ENCODE results near the gene KDF1.
"Not testable (repeated sequence)": the region's sequence is repeated elsewhere in the genome, so short reads cannot be mapped to it uniquely, and the experiment has no call there.

The KDF1 gene

DNA sequence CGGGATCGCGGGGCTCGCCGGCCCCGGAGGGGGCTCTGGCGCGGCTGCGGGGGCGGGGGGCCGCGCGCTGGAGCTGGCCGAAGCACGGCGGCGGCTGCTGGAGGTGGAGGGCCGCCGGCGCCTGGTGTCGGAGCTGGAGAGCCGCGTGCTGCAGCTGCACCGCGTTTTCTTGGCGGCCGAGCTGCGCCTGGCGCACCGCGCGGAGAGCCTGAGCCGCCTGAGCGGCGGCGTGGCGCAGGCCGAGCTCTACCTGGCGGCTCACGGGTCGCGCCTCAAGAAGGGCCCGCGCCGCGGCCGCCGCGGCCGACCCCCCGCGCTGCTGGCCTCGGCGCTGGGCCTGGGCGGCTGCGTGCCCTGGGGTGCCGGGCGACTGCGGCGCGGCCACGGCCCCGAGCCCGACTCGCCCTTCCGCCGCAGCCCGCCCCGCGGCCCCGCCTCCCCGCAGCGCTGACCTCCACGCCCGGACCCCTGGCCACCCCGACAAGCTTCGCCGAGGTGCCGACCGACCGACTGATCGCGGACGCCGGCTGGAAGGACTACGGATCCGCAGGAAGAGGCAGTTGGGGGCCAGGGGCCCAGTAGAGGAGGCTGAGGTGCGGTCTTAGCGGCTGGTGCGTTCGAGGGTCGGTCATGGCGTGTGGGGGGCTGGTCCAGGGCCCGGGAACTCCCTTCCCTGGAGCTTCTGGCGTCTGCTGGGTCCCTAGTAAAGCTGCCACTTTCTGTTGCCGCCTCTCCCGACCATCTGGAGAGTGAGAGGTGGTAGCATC, 33.9 kb upstream of the KDF1 start:
- peak; percentile 58 for DNase-seq

DNA sequence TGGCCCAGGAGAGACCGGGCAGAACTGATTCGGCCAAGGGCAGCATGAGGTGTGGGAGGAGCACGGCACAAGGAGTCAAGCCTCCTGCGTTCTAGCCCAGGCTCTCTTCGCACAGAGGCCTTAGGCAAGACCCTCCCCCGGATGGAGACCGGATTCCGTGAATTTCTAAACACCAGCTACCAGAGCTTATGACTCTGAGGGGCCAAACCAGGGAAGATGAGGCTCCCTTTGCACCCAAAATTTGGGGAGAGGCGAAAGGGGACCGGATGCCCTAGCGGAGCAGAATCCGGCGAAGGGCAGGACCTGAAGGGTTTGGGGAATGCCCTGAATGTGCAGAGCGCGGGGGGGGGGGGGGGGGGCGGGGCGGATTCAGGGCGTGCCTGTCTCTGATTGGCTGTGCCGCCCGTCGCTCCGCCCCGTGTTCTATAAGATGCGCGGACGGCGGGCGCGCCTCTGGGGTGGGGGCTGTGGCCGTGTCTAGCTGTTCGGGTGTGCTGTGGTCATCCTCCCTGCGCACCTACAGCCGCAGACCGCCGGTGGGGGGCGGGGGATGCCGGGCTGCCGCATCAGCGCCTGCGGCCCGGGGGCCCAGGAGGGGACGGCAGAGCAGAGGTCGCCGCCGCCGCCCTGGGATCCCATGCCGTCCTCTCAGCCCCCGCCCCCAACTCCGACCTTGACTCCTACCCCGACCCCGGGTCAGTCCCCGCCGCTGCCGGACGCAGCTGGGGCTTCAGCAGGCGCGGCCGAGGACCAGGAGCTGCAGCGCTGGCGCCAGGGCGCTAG, 33.2 kb upstream of the KDF1 start, which contains the start of gene TRNP1:
Gene TRNP1 (plus strand): TSS at position 456 of the 783 bp plus-strand sequence. CDS start 95 bp downstream, at position 551.
- peak; percentile 84 for DNase-seq

DNA sequence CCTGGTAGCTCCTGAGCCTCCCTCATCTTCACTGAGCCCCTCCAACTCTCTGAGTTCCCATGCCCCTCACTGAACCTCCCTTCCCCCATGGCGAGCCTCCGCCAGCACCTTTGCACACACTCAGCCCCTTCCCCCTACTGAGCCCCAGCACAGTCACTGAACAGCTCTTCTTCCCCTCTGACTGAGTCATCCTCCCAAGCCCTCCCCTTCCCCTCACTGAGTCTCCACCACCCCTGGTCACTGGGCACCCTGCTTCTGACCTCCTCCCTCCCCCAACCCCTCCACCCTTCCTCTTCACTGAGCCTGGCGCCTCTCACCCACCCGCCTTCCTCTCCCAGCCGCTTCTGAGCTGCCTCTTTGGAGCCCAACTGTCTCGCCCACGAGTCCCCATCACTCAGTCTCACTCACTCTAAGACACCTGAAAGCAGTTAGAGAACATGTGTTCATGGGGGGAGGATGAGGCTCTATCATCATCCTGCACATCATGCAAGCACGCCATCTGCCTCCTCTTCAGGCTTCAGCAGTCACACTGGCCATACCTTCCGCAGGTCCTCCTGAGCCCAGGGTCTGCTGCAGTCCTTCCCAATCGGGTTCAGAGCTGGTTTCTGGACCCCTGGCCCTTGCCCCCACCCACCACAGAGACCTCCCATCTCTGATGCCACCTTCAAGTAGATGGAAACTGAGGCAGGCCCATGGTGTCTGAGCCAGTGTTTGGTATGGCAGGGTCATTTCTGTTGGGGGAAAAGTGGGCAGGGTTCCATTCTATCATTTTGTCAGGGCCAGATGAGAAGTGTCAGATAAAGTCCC, 31.2 kb upstream of the KDF1 start:
- DNase-seq: no peak

DNA sequence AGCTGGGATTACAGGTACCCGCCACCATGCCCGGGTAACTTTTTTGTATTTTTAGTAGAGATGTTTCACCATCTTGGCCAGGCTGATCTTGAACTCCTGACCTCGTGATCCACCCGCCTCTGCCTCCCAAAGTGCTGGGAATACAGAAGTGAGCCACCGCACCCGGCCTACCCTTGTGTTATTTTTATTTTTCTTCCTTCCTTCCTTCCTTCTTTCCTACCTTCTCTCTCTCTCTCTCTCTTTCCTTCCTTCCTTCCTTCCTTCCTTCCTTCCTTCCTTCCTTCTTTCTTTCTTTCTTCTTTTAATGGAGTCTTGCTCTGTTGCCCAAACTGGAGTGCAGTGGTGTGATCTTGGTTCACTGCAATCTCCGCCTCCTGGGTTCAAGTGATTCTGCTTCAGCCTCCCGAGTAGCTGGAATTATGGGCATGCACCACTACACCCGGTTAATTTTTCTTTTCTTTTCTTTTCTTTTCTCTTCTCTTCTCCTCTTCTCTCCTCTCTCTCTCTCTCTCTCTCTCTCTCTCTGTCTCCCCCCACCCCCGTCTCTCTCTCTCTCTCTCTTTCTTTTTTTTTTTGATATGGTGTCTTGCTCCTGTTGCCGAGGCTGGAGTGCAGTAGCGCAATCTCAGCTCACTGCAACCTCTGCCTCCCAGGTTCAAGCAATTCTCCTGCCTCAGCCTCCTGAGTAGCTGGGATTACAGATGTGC, 29.3 kb upstream of the KDF1 start:
- not testable (repeated sequence) for DNase-seq

DNA sequence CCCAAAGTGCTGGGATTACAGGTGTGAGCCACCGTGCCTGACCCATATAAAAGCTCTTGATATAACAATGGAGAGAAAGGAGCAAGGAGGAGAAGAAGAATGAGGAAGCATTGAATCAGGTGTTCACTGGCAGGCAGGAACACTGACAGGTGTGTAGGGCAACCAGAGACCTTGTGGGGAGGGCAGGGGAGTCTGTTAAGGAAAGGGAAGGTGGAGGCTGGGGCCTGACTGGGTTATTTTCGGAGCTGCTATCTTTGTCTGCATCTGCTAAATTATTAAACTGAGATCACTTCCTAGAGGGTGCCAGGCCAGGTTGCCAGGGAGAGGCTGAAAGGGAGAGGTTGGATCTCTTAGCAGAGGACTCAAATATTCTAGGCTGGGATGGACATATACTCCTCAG, 26.4 kb upstream of the KDF1 start:
- DNase-seq: no peak

DNA sequence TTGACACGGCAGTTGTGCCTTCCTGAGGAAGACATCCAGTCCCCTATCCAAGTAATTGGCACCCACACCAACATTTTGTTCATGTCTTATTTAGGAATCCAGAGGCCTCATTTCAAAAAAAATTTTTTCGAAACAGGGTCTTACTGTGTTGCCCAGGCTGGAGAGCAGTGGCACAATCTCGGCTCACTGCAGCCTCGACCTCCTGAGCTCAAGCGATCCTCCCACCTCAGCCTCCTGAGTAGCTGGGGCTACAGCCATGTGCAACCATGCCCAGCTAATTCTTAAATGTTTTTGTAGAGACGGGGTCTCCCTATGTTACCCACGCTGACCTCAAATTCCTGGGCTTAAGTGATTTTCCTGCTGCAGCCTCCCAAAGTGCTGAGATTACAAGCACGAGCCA, 24.0 kb upstream of the KDF1 start:
- DNase-seq: no peak

DNA sequence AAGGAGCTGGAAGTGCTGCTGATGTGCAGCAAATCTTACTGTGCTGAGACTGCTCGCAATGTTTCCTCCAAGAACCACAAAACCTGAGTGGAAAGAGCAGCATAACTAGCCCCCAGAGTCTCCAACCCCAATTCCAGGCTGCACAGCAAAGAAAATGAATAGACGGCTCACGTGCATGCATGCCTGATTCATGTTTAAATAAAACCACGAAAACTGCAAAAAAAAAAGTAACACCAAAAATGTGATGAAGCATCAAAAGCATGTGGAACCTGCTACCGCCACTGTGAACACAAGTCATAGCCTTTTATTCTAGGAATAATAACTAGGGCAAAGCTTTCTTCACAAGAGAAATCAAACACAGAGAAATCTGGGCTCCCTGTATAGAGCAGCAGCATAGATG, 23.6 kb upstream of the KDF1 start:
- no peak for DNase-seq

DNA sequence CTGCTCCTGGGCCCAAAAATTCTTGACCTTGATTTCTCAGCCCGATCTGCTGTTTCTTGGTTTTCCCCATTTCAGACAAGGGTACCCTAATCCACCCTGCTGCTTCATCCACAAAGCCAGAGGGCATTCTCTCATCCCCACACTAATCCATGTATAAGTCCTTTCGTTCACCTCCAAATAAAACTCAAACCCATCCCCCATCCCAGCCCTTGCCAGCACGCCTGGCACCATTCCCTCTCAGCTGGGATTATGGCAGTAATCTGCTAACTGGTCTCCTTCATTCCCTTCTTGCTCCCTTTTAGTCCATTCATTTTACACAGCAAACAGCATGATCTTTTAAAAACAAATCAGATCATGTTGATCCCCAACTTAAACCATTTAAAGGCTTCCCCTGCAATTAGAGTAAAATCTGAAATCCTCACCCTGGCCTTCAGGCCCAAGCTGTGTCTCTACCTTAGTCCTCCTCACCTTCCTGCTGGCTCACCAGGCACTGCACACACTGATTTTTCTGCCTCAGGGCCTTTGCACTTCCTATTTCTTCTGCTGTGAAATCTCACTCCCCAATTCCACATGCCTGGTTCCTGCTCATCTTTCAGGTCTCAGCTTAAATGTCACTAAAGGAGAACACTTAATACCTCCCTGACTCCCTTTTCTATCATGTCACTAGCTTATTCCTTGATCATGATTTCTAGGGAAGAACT, 21.0 kb upstream of the KDF1 start:
- no peak for DNase-seq

DNA sequence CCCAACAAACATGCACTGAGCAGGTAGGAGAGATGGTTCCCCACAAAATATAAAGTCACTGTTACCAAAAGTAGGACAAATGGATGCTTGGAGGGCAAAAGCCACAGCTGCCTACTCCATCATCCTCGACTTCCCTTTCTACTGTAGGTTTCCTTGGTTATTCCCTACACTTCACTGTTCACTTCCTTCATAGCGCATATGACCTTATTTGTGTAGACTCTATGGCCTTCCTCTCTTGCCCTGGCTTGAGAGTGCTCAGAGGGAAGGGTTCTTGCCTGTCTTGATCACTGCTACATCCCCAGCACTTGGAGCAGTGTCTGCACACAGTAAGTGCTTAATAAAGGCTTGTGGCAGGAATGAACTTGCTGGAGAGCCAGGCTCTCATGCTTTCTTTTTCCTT, 18.6 kb upstream of the KDF1 start:
- DNase-seq: no peak

DNA sequence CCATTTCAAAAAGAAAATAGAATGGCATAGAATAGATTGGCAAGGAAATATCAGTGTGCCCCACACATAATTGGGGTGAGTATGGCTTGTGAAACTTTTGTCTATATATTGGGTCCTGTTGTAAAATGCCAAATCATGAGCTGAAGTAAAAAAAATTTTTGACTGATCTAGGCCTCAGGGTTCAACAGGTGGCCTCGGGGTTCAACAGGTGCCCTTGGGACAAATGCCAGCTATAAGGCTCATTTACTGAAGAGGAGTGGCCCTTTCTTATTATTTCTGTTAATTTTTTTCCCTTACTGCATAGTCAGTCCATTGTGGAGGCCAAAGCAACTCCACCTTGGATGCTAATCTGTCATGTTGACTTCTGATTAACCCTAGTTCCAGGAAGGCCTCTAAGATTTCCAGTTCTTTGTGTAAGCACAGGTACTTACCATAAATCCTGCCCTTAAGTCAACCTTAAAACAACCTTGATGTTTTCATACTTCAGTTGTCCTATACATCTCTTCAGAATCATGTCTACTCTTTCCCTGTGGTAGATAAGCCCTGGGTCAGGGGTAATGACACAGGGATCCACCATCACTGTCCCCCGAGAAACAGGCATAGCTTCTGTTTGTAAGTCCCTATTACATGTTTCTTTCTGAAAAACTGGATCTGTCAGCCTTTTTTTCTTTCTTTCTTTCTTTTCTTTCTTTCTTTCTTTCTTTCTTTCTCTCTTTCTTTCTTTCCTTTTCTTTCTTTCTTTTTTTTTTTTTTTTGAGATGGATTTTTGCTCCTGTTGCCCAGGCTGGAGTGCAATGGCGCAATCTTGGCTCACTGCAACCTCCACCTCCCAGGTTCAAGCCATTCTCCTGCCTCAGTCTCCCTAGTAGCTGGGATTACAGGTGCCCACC, 16.6 kb upstream of the KDF1 start:
- DNase-seq: no peak

DNA sequence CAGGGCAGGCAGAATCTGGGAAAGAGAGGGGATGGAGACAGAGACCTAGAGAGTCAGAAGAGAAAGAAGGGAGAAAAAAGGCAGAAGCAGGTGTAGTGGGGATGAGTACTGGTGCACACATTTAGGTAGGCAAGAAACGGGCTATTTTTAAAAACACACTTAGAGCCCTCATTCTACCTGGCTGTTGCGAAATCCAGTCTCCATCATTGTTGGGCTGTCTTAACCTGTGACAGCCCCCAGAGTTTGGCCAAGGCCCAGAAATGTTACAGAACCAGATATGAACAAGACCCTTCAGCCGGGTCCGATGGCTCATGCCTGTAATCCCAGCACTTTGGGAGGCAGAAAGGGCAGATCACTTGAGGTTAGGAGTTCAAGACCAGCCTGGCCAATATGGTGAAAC, 12.6 kb upstream of the KDF1 start:
- DNase-seq: no peak

DNA sequence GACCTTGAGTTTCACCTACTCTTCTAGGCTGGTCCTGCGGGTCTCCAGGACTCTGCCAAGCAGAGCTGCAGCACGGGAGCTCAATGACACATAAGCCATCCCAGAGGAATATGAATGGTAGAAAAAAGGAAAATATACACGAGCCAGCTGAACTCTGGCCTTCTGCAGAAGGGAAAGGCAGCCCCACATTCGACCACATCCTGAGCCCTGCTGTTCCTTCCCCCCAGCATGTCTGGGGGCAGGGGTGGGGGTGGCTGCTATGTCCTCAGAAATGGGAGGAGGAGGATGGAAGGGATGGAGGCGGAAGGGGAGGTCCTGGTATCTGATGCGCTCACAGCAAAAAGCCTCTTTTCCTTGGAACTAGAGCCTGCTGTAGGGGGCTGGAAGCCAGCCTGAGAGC, 12.1 kb upstream of the KDF1 start:
- no peak for DNase-seq

DNA sequence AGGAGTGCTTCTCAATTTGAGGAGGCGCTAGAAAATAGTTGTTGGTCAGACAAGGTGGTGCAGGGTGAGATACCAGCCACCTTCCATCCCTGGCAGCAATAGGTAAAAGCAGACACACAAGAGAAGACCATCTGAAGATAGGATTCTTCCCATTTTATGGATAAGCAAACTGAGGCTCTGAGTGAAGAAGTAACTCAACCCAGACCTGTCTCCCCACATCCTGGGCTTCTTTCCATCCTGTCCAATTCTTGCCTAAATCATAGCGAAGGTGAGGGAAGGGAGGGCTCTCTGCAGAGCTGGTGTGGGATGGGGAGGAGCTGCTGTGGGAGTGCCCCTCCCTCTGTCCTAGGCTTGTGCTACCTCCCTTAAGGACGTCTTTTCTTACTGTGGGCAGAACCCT, 11.3 kb upstream of the KDF1 start:
- no peak for DNase-seq

DNA sequence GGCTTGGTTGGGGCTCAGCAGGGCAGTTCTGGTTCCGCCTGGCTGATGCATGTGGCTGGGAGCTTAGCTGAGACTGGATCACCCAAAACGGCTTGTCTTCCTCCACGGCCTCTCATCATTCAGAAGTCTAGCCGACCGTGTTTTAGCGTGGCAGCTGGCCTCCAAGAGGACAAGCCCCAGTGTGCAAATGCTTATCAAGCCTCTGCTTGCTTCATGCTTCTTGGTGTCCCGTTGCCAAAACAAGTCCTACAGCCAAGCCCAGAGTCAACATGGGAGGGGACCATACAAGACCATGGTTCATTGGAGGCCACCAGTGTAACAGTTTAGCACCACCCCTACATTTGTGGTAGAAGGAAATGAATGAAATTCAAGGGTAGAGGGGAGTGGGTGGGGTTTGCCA, 10.5 kb upstream of the KDF1 start:
- DNase-seq: no peak

DNA sequence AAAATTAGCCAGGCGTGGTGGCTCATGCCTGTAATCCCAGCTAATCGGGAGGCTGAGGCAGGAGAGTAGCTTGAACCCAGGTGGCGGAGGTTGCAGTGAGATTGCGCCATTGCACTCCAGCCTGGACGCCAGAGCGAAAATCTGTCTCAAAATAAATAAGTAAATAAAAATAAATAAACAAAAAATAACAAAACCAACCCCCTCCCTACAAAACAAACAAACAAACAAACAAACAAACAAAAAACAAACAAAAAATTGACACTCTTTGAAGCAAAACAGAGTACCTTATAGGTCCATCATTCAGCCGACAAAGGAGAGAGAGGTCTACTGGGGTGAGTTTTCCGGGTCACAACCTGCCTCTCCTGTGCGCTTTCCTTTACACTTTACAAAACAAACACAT, 5.4 kb upstream of the KDF1 start:
- no peak for DNase-seq

DNA sequence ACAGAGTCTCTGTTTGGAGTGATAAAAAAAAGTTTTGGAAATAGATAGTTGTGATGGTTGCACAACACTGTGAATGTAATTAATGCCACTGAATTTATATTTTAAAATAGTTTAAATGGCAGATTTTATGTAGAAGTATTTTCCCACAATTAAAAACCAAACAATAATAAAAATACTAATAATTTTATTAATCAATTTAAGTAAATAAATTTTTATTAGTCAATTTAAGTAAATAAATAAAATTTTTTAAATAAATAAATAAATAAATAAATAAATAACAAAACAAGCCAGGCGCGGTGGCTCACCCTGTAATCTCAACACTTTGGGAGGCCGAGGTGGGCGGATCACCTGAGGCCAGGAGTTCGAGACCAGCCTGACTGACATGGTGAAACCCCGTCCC, 4.9 kb upstream of the KDF1 start:
- DNase-seq: no peak

DNA sequence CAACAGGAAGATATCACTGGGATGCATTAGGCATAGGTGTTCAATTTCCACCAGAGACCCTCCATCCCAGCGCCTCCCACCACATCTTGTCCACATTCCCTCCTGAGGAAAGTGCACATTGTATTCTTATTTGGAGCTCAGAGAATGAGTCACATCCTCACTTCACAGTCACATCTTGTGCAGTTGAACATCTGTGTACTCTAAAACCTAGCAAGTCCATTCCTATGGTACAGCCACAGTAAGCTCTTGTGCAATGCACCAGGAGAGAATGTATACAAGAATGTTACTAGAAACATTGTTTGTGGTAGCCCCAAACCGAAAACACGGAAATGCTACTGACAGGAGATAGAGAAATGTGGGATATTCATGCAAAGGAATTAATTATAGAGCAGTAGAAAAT, 1.6 kb upstream of the KDF1 start:
- no peak for DNase-seq

DNA sequence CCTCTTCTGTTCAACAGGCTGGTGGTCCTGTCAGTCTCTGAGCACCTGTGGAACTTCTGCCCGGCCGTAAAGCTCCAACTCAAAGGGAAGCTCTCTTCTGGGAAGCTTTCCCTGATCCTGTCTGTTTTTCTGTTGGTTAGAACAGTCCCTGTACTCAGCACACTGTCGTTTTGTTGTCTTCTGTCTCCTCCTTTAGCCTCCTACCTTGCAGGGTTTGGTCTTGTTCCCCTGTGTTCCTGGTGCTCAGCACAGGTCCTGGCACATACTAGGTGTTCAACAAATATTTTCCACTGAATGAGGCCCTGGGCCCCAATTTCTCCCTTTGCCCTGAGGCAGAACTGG, 328 bp upstream of the KDF1 start:
- no peak for DNase-seq

DNA sequence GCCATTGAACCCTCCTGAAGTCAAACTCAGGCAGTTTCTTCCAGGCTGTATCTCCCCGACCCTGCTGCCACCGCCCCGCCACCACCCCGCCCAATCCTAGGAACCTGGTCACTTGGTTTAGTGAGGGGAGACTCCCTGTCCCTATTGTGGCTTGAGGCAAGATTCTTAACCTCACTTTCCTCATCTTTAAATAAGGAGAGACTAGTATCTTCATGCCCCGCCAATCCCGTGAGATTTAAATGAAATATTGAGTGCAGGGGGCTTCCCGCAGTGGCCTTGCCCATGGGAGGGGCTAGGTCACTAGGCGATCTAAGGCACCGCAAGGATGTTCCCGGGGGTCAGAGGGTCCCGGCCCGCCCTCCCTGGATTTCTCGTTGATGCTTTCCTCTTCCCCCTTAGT, 998 bp downstream of the KDF1 start:
- no peak for DNase-seq

DNA sequence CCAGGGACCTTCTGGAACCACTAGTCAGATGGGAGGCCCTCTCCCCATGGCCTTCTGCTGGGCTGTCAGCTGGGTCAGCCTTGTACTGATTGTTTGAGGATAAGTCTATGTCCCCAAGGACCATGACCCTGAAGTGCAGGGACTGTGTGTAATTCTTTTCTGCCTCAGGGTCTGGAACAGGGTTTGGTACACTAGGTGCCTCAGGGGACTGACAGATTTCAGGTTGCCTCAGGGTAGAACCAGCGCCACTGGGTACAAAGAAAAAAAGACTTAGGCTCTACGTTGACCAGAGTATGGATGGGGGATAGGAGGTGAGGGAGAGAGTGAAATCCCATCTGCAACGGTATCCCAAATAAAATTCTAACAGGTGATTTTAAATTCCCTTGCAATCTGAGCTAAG, 3.0 kb downstream of the KDF1 start:
- DNase-seq: no peak

DNA sequence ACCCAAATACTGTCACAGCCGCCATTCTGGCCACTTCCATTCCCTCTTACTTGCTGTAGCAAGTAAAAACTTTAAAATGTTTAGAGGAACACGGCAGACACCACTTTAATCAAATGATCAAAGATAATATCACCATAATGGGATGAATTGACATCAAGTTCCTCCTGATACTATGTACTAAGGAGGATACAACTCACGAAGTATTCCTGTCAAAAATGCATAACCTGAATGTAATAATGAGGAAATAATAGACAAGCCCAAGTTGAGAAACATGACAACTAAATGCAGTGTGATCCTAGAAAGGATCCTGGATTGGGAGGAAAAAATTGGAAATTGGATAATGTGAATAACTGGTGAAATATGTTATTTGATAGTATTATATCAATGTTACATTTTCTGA, 3.9 kb downstream of the KDF1 start:
- no peak for DNase-seq

Data from retina (tissue), 1 donor.